Activated CD8-positive, alpha-beta memory T cell treated with anti-CD3 and anti-CD28 coated beads, Interleukin-2, amount 50 U/mL, for 1 hour (primary cell): Measurements from ENCODE around the gene COL26A1.
"Not testable (repeated sequence)": the region's sequence is repeated elsewhere in the genome, so short reads cannot be mapped to it uniquely, and the experiment has no call there.

Experiments
- DNase-seq: peaks from one replicate; pipeline ENCODE4 v3.0.0-alpha.2; 2020; ENCODE audit errors: extremely low read depth

Gene COL26A1

DNA sequence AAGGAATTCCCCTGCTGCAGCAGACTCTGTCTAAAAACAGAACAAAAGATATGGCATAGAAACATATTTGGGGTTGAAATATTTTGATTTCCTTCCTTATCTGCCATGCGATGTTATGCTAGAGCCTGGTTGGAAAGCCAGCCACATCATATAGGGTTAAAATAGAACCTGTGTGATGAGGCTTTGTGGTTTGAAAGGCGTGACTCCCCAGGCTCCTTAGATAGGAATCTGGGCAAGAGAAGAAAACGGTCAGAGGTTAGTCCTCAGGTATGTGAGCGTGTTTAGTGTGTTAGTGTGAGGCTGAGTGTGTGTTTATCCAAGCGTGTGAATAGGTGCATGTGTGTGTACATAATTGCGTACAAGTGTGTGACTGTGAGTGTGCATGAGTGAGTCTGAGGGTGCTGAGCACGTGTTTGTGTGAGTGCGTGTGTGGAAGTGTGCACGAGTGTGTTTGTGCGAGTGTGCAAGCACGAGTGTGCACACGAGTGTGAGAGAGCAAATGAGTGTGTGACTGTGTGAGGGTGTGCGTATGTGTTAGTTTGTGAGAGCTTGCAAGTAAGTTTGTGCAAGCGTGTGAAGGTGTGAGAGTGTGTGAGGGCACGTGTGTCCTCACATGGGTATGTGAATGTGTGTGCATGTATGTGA, 79.9 kb downstream of the COL26A1 start:
- DNase-seq, result no peak

DNA sequence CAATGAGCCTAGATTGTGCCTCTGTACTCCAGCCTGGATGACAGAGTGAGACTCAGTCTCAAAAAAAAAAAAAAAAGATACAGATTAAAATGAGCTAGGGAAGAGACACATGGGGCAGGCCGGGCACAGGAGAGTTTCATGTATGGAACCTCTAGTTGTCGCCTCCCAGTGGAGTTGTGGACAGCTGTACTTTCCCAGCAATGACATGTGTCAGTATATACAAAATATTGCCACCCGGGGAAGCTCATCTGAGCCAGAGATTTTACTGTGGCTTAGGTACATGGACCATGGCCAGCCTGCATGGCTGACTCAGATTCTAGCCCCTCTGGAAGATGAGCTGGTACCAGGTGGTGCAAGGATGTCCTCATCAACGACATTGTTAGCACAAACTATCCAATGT, 87.4 kb downstream of the COL26A1 start:
- DNase-seq, result no peak

DNA sequence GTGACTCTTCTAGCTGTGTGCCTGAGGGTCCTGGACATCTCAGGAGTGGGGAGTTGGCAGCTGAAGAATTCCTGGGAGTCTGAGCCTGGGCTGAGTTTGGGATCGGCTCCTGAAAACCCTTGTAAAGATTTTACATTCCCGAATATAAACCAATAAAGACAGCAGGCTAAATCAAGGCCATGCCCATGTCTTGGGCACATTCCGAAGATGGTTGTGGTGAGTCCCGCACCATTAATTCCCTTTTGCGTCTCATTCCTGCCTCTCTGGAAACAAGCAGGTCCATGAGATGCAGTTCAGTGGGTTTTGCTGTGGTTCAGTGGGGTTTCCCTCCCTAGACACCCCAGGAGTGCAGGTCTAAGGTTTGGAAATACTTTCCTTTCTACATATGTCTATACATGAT, 90.9 kb downstream of the COL26A1 start:
- DNase-seq, result no peak

DNA sequence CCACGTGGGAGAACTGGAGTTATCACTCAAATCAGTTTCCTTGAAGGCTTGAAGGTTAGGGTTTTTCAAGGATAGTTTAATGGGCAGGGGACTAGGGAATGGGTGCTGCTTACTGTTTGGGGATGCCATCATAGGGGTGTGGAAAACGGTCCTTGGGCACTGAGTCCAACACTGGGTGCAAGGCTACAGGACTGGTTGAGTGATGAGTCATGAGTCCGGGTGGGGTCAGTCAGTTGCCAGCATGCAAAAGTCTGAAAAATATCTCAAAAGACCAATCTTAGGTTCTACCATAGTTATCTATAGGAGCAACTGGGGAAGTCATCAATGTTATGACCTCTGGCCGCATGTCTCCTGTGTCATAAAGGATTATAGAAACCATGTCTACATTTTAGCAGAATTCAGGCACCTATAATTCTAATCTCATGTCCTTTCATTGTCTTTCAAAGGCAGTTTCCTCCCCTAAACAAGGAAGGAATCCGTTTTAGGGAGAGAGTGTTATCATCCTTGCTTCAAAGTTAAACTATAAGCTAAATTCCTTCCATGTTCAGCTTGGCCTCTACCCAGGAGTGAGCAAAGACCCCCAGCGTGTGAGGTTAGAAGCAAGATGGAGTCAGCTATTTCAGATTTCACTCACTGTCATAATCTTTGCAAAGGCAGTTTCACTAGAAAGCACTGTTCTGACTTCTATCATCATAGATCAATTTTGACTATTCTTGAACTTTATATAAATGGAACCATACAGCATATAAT, 94.5 kb downstream of the COL26A1 start:
- no peak for DNase-seq

DNA sequence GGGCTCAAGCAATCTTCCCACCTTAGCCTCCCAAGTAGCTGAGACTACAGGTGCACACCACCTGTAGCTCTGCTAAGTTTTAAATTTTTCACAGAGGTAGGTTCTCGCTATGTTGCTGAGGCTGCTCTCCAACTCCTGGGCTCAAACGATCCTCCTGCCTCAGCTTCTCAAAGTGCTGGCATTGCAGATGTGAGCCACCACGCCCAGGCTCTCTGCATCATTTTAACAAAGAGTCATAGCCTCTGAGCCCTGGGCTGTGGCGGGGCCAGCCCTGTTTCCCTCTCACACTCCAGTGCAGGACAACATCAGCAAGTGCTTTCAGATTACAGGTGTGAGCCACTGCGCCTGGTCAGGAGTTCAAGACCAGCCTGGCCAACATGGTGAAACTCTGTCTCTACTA, 102.5 kb downstream of the COL26A1 start:
- DNase-seq, result no peak

DNA sequence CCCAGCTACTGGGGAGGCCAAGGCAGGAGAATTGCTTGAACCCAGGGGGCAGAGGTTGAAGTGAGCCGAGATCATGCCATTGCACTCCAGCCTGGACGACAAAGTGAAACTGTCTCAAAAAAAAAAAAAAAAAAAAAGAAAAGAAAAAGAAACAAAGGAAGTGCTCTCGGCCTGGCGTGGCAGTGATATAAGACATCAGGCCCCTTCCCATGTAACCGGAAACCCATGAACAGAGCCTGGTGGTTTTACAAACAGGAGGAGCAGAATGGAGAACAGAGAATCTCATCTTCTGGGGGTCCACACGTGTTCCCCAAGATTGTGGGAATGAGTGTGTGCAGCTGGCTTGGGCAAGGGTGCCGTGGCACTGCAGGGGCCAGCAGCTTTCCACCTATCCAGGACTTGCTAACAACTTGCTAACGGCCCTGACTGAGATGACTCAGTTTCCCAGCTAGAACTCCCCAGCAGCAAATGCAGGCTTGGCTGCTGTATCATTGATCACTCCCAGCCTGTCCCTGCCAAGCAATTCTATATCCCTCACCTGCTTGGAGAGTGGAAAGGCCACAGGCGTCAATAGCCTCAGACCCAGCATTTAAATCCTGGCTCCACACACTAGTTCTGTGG, 103.0 kb downstream of the COL26A1 start:
- DNase-seq, result no peak

DNA sequence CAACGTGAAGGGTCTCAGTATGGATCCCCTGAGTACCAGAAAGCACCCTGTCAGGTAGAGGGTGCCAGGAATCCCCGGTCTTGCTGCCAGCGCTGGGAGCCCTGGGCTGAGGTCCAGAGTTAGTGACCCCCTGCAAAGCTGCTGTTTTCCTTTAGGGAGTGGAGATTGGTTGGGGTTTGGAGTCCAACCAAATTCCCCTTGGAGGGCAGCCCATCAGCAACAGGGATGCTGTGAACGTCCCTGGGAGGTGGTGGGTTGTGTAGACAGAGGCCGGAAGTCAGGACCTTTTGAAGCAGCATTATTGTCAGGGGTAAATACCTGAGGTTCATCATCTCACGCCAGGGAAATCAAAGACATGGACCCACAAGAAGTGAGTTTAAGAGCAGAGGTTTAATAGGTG, 104.2 kb downstream of the COL26A1 start:
- no peak for DNase-seq

DNA sequence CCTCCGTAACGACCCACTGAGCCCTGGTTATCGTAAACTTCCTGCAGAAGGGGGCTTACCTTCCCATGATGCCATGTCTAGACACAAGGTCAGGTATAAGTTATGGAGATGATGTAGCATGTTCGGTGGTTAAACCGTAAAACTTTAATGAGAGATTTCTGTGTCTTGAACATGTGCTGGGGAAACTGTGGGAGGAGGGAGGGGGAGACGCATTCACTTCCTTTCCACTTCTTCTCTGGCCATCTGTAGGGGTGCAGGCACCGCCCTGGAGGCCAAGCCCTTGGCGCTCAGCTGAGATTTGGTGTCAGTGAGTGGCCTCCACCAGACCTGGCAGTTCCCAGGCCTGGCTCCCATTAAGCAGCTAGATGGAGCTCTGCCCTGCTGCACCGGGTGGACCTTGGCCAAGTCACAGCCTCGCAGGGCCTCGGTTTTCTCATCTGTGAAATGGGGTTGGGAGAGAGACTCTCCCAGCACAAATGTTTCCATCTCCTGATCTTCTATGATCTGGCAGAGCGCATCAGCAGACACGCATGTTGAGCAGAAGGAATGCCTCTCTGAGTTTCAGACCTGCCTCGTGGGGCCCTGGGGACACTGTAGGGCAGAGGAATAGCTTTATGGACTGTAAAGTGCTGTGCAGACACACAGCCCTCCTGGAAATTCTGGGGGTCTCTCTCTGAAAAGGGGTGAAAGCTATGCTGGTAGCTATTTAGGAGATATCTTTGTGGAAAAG, 106.0 kb downstream of the COL26A1 start:
- no peak for DNase-seq

DNA sequence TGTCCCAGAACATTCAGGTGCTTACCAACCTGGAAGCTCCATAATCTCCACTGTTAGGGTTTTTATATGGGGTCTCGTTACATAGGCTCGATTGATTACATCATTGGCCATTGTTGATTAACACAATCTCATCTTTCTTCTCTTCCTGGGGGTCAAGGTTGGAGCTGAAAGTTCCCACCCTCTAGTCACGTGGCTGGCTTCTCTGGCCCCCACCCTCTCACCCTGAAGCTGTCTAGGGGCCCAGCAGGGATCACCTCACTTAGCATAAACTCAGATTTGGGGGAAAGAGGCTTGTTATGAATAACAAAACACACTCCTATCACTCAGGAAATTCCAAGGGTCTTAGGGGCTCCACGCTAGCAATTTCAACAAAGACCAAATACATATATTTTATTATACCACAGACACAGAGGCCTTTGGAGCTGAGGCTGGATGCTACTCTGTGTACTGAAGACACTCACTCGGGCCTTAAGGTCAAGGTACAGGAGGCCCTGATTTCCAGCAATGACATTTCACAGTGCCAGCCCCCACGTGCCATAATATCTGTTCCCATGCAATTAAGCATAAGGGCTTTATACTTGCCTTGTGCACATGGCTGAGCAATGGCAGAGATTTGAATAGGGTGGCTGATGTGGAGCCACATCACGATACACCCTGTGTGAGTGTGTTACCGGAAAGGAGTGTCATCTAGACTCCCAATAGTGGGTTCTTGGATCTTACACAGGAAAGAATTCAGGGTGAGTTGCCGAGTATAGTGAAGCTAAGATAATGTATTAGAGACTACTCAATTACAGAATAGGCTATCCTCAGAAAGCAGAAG, 108.2 kb downstream of the COL26A1 start:
- DNase-seq, result no peak

DNA sequence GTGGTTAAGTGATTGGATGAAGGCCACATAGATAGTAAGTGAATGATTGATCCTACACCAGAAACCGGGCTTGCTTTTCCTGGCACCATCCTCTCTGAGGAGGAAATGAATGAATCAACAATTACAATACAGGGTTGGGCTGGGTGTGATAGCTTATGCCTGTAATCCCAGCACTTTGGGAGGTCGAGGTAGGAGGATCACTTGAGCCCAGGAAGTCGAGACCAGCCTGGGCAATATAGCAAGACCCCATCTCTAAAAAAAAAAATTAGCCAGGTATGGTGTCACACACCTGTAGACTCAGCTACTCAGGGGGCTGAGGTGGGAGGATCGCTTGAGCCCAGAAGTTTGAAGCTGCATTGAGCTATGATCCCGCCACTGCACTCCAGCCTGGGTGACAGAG, 111.5 kb downstream of the COL26A1 start:
- no peak for DNase-seq

DNA sequence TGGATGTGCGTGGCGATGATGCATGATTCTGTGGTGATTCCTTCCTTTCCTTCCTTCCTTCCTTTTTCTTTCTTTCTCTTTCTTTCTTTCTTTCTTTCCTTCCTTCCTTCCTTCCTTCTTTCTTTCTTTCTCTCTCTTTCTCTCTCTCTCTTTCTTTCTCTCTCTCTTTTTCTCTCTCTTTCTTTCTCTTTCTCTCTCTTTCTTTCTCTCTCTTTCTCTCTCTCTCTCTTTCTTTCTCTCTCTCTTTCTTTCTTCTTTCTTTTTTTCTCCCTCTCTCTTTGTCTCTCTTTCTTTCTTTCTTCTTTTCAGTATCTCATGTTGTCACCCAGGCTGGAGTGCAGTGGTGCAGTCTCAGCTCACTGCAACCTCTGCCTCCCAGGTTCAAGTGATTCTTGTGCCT, 113.0 kb downstream of the COL26A1 start:
- DNase-seq, result not testable (repeated sequence)

DNA sequence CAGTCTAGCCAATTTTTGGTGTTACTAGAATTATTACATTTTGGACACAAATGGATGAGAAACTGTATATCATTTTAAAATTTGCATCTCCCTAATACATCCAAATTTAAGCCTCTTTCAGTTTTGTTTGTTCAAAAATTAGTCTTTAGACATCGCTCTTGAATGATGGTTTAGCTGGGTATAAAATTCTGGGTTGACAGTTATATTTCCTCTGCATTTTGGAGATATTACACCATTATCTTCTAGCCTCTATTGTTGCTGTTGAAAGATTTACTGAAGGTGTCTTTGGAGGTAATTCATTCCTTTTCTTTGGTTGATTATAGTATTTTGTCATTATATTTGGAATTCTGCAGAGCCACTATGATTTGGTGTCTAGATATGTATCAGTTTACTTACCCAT, 116.5 kb downstream of the COL26A1 start:
- DNase-seq, result no peak

DNA sequence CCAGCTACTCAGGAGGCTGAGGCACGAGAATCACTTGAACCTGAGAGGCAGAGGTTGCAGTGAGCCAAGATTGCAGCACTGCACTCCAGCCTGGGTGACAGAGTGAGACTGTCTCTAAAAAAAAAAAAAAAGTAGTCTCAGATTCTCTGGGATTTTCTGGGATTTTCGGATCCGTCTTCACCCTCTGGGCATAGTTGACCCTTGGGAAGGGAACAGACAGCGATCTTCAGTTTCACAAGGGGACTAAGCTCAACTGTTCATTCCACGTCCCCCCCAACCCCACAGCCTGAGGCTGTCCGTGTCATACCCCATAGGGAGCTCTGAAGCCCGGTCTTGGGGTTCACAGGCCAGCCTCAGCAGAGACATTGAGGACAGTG, 123.4 kb downstream of the COL26A1 start:
- DNase-seq, result not testable (repeated sequence)

DNA sequence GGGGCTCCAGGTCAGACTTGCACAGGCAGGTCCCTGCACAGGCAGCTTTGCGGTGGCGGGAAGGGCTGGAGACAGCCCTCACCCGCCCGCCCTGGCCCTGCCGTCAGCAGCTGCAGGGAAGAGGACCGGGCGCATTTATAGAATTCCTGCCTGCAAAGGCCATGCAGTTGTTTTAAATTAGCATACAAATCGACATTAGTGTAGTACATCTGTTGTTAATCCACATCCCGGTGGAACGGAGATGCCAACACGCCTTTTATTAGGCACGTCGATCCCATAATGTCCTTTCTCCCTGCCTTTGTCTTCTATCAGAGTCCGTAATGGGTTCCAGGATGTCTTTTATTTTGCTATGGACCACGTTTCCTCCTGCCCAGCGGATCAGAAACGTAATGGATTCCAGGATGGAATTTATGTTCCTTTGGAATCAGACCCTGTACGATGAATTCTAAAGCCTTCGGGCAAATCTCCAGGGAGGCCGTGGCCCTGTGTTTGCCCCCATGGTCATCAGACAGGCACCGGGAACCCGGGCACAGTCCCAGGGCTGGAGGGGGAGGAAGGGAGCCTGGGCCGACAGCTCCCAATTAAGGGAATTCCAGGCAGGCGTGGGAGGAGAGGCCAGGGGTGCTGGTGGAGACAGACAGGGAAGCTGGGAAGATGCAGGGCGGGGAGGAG, 123.9 kb downstream of the COL26A1 start:
- no peak for DNase-seq

DNA sequence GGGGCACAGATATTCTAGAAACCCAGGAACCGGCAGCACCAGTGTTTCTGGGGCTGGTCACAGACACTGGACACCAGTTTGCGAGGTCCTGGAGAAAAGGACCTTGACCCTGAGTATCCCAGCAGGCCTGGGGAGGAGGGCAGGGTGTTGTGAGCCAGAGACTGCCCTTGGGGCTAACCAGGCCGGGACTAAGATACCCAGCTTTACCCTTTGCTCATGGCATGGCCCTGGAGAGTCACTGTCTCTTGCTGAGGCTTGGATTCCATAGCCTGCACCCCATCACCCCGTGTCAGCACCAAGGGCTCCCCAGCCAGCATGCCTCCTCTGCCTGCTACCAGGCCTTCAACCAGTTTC, 124.4 kb downstream of the COL26A1 start:
- DNase-seq, result no peak

DNA sequence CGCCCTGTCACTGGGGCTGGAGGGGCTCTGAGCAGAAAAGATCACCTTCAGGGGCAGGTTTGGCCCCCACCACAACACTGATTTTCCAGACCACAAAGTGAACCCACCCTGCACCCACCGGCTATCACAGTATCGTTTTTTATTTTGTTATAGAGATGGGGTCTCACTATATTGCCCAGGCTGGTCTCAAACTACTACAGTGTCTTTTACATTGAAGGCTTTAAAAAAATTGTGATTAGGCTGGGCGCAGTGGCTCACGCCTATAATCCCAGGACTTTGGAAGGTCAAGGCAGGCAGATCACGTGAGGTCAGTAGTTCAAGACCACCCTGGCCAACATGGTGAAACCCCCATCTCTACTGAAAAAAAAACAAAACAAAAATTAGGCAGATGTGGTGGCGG, 125.1 kb downstream of the COL26A1 start:
- no peak for DNase-seq

DNA sequence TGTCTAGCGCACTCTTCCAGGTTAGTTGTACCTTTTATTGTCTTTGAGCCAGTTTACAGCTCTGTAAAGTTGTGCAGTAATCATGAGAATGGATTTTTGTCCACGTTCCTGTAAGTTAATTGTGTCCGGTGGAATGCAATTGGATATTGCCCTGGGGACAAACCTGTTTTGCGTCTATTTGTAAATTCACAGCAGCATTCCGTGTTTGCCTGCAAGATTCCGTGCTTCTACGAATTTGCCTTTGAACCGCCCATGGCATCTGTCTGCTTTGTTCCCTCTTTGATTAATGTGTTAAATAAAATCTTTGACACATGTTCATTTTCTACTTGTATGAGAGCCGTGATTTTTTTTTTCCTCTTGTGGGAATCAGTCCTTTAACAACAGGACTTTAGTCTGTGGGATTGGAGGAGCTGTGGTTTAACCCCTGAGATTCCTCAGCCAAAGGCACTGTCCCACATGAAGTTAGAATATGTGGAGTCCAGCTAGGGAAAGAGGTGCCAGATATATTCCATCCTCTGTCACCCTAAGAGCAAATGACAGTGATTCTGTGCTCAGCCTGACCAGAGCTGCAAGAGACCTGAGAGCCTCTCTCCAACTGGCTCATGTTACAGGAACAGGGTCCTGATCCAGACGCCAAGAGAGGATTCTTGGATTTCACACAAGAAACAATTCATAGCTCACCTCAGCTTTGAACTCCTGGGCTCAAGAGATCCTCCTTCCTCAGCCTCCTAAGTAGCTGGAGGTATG, 126.3 kb downstream of the COL26A1 start:
- DNase-seq, result no peak

DNA sequence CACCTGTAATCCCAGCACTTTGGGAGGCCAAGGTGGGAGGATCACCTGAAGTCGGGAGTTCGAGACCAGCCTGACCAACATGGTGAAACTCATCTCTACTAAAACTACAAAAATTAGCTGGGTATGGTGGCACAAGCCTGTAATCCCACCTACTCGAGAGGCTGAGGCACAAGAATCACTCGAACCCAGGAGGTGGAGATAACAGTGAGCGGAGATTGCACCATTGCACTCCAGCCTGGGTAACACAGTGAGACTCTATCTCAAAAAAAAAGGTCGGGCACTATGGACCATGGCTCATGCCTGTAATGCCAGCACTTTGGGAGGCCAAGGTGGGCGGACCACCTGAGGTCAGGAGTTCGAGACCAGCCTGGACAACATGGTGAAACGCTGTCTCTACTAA, 127.8 kb downstream of the COL26A1 start:
- DNase-seq, result not testable (repeated sequence)

DNA sequence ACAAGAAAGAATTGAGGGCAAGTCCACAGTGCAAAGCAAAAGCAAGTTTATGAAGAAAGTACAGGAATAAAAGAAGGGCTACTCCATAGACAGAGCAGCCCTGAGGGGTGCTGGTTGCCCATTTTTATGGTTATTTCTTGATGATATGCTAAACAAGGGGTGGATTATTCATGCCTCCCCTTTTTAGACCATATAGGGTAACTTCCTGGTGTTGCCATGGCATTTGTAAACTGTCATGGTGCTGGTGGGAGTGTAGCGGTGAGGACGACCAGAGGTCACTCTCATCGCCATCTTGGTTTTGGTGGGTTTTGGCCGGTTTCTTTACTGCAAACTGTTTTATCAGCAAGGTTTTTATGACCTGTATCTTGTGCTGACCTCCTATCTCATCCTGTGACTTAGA, 128.8 kb downstream of the COL26A1 start:
- DNase-seq, result not testable (repeated sequence)

DNA sequence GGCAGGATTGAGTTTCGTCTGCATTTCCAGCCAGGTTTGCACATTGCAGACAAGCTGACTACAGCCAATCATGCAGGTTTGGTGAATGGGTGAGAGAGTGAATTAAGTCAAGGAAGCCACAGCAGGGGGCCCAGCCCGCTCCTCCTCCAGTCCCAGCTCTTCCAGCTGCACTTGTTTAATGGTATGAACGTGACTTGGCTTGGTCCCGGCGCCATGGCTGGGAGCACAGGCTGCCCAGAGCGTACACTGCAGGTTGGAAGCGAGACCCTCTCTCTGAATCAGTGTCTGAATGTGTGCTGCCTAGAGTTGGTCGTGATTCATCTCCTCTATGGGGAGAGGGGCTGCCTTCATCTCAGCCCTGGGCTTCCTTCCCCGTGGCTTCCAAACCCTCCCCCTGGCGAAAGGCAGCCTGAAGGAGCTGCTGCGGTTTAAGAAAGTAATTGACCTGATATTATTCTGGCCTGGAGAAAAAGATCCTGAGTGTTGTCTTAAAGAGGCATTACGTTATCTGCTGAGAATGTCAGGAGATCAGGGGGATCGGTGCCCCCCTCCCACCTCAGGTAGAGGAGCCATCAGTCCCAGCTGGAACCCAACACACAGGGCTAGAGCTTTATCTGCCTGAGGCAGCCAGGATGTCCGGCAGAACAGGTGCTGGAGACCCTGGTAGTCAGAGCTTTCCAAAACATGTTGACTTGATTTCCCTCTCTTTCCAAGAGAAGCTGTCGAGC, 132.1 kb downstream of the COL26A1 start:
- DNase-seq, result no peak
